H1 (cell line): ENCODE data around the gene EBF3. TPM values are rescaled to one million over a fixed set of nuclear protein-coding genes. Genes with fewer than 3 reads are reported as not detected.

ENCODE experiments used
- EP300 ChIP-seq, 2 experiments: IDR thresholded peaks; 1 replicate in 1 of 2; 2 replicates in 1 of 2; pipeline ENCODE4 v1.6.1; 2011 to 2012; ENCODE audit warnings: low read depth in 2 of 2, low read length in 2 of 2, mild to moderate bottlenecking in 2 of 2, borderline replicate concordance in 1 of 2, inconsistent platforms in 1 of 2, moderate library complexity in 1 of 2
- HDAC2 ChIP-seq, 2 experiments: fragments of 300-600 bp in 1 of 2; sonication (generic) in 1 of 2; IDR thresholded peaks; 2 replicates each; pipeline ENCODE4 v1.6.1; 2011 to 2012; ENCODE audit warnings: low read depth in 2 of 2, low read length in 2 of 2, mild to moderate bottlenecking in 2 of 2, moderate library complexity in 2 of 2, borderline replicate concordance in 1 of 2, inconsistent platforms in 1 of 2
- POLR2A ChIP-seq, 2 experiments: IDR thresholded peaks; 1 replicate in 1 of 2; 2 replicates in 1 of 2; pipeline ENCODE4 v1.6.1; 2011; ENCODE audit warnings: low read depth in 2 of 2, low read length in 2 of 2, mild to moderate bottlenecking in 2 of 2; ENCODE audit errors: control extremely low read depth in 1 of 2
- RAD21 ChIP-seq, 2 experiments: IDR thresholded peaks in 1 of 2; conservative IDR thresholded peaks in 1 of 2; 2 replicates each; pipeline ENCODE4 v1.6.1; 2011; ENCODE audit warnings: low read depth in 2 of 2, low read length in 2 of 2, improper control_type of control experiment in 1 of 2, inconsistent platforms in 1 of 2, mild to moderate bottlenecking in 1 of 2, moderate library complexity in 1 of 2
- SRF ChIP-seq: IDR thresholded peaks from 2 replicates; pipeline ENCODE4 v1.6.1; 2011; ENCODE audit warnings: mild to moderate bottlenecking, low read depth, low read length, moderate library complexity
- polyA plus RNA-seq, 7 experiments: library from polyadenylated mRNA; depleted of rRNA in 3 of 7; stranded (reverse) in 5 of 7; unstranded in 2 of 7; fragments of >200 nt in 5 of 7; fragments of 200-250 nt in 2 of 7; gene quantifications; 1 replicate in 5 of 7; 2 replicates in 1 of 7; 4 replicates in 1 of 7; pipeline versions ENCODE4 v1.2.1 to v1.2.3, GENCODE V29; 2011 to 2013; ENCODE audit warnings: missing spikeins in 2 of 7, mixed read lengths in 2 of 7
- total RNA-seq: library from RNA; stranded (reverse); fragmentation: NEBNext Ultra II Directional; extraction: Animal tissue kit (Norgen Biotek cat#: 25700); gene quantifications from 2 replicates; pipeline ENCODE4 v1.2.1, GENCODE V29; 2021
- TF ChIP-seq, protein P1 (sequence below): IDR thresholded peaks from 2 replicates; pipeline ENCODE4 v1.6.1; 2012; ENCODE audit warnings: low read length, inconsistent platforms
- TF ChIP-seq, protein P2 (sequence below): fragments of 300-600 bp; sonication (generic); IDR thresholded peaks from 2 replicates; pipeline ENCODE4 v1.7.1; 2012; ENCODE audit warnings: low read length, moderate library complexity, mild to moderate bottlenecking, inconsistent platforms; ENCODE audit not compliant: insufficient replicate concordance

EBF3 gene
- total and polyA plus RNA-seq, 2 of the 8 experiments (the other 6 are each of a cell fraction or from before 2014, with no cell fraction given), result 0.08 to 0.26 TPM

DNA sequence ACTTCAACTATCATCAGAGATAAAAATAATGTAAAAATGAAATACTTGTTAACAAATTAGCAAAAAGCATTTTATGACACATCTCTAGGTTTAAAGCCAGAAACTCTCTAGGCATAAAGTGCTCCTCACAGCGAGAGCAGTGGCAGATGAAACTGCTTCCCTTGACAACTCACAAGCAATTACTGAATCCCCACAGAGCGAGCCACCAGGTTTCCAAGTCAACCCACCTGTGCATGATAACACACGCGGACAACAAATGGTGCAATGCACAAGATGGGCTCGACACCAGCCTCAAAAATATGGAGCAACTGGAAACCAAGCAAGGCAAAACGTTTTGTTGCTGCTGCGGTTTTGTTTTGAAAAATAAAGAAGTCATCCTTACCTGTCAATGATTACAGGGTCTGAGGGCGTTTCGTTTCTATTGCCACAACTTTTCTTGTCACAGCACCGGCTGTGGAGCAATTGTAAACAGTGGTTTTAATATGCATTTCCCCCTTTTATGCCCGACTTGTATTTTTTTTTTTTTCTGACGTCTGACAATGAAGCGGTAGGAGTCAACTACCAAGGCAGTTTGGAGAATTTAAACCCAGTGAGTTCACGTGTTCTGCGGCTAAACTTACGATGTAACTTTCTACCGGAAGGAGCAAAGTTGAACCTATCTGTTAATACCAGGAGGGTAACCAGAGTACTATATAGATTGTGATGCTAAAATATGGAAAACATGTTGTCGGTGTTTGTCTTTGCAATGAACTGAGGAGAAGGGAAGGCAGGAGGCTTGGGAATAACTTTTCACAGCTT is 7.0 kb downstream of the EBF3 start (continued):
- TF ChIP-seq RAD21 (IDR thresholded peaks at IDR 0.05 in 1 of 2, conservative IDR thresholded peaks at IDR 0.05 in 1 of 2; ENCODE audit: low read depth in 2 of 2, low read length in 2 of 2) (no peak), HDAC2 (IDR thresholded peaks at IDR 0.05; ENCODE audit: borderline replicate concordance in 1 of 2, low read depth in 2 of 2, low read length in 2 of 2) (no peak), EP300 (IDR thresholded peaks at IDR 0.05; ENCODE audit: borderline replicate concordance in 1 of 2, low read depth in 2 of 2, low read length in 2 of 2) (no peak), SRF (no peak), POLR2A (IDR thresholded peaks at IDR 0.05; ENCODE audit: control extremely low read depth in 1 of 2, low read depth in 2 of 2, low read length in 2 of 2) (no peak)
- TF ChIP-seq, protein P1, sequence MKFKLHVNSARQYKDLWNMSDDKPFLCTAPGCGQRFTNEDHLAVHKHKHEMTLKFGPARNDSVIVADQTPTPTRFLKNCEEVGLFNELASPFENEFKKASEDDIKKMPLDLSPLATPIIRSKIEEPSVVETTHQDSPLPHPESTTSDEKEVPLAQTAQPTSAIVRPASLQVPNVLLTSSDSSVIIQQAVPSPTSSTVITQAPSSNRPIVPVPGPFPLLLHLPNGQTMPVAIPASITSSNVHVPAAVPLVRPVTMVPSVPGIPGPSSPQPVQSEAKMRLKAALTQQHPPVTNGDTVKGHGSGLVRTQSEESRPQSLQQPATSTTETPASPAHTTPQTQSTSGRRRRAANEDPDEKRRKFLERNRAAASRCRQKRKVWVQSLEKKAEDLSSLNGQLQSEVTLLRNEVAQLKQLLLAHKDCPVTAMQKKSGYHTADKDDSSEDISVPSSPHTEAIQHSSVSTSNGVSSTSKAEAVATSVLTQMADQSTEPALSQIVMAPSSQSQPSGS, result peak; percentile 62; the same call in 1 of the 2 replicates
- TF ChIP-seq, protein P2, sequence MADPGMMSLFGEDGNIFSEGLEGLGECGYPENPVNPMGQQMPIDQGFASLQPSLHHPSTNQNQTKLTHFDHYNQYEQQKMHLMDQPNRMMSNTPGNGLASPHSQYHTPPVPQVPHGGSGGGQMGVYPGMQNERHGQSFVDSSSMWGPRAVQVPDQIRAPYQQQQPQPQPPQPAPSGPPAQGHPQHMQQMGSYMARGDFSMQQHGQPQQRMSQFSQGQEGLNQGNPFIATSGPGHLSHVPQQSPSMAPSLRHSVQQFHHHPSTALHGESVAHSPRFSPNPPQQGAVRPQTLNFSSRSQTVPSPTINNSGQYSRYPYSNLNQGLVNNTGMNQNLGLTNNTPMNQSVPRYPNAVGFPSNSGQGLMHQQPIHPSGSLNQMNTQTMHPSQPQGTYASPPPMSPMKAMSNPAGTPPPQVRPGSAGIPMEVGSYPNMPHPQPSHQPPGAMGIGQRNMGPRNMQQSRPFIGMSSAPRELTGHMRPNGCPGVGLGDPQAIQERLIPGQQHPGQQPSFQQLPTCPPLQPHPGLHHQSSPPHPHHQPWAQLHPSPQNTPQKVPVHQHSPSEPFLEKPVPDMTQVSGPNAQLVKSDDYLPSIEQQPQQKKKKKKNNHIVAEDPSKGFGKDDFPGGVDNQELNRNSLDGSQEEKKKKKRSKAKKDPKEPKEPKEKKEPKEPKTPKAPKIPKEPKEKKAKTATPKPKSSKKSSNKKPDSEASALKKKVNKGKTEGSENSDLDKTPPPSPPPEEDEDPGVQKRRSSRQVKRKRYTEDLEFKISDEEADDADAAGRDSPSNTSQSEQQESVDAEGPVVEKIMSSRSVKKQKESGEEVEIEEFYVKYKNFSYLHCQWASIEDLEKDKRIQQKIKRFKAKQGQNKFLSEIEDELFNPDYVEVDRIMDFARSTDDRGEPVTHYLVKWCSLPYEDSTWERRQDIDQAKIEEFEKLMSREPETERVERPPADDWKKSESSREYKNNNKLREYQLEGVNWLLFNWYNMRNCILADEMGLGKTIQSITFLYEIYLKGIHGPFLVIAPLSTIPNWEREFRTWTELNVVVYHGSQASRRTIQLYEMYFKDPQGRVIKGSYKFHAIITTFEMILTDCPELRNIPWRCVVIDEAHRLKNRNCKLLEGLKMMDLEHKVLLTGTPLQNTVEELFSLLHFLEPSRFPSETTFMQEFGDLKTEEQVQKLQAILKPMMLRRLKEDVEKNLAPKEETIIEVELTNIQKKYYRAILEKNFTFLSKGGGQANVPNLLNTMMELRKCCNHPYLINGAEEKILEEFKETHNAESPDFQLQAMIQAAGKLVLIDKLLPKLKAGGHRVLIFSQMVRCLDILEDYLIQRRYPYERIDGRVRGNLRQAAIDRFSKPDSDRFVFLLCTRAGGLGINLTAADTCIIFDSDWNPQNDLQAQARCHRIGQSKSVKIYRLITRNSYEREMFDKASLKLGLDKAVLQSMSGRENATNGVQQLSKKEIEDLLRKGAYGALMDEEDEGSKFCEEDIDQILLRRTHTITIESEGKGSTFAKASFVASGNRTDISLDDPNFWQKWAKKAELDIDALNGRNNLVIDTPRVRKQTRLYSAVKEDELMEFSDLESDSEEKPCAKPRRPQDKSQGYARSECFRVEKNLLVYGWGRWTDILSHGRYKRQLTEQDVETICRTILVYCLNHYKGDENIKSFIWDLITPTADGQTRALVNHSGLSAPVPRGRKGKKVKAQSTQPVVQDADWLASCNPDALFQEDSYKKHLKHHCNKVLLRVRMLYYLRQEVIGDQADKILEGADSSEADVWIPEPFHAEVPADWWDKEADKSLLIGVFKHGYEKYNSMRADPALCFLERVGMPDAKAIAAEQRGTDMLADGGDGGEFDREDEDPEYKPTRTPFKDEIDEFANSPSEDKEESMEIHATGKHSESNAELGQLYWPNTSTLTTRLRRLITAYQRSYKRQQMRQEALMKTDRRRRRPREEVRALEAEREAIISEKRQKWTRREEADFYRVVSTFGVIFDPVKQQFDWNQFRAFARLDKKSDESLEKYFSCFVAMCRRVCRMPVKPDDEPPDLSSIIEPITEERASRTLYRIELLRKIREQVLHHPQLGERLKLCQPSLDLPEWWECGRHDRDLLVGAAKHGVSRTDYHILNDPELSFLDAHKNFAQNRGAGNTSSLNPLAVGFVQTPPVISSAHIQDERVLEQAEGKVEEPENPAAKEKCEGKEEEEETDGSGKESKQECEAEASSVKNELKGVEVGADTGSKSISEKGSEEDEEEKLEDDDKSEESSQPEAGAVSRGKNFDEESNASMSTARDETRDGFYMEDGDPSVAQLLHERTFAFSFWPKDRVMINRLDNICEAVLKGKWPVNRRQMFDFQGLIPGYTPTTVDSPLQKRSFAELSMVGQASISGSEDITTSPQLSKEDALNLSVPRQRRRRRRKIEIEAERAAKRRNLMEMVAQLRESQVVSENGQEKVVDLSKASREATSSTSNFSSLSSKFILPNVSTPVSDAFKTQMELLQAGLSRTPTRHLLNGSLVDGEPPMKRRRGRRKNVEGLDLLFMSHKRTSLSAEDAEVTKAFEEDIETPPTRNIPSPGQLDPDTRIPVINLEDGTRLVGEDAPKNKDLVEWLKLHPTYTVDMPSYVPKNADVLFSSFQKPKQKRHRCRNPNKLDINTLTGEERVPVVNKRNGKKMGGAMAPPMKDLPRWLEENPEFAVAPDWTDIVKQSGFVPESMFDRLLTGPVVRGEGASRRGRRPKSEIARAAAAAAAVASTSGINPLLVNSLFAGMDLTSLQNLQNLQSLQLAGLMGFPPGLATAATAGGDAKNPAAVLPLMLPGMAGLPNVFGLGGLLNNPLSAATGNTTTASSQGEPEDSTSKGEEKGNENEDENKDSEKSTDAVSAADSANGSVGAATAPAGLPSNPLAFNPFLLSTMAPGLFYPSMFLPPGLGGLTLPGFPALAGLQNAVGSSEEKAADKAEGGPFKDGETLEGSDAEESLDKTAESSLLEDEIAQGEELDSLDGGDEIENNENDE, result peak; percentile 35
